ENCODE data around the gene TRIM25.

TRIM25 gene

GRCh38 chr17:56893503-56893902, 20.3 kb downstream of the TRIM25 start:
- DNase-seq = no peak

DNA sequence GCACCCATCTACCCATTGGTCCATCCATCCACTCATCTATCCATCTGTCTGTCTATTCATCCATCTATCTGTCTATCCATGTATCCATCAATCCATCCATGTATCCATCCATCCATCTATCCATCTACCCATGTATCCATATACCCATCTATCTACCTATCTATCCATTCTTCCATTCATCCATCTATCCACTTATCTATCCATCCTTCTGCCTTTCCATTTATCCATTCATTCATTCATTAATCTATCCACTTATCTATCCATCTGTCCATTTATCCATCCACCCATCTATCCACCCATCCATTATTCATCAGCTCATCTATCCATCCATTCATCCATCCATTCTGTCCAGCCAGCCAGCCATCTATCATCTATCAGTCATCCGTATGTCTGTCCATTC, 21.5 kb downstream of the TRIM25 start:
- no peak for DNase-seq

- DNase-seq = no peak
These were observed 22.1 kb downstream of the TRIM25 start for GRCh38 chr17:56891751-56892150.

- no peak for DNase-seq
These were observed 22.8 kb downstream of the TRIM25 start for GRCh38 chr17:56890906-56891674.

- DNase-seq = no peak
These were observed 23.5 kb downstream of the TRIM25 start for GRCh38 chr17:56890390-56890789.

GRCh38 chr17:56887552-56888467, 26.0 kb downstream of the TRIM25 start:
- no peak for DNase-seq

DNA sequence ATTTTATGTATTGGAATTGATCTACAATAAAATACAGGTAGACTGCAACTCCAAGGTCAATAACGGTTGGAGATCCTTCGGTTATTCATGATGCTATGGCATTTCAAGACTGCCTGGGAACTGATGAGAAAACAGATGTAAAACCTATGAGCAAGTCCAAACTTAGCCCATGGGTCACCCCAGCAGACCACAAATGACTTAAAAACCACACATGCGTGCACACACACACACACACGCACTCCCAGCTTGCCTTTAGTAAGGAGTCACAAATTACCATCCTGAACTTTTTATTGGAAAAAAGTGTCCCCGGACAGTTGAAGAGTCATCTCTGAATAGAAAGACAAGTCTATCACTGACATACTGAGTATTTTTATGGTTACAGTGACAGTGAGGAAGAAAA, 26.7 kb downstream of the TRIM25 start:
- no peak for DNase-seq

- no peak for DNase-seq
These were observed 27.5 kb downstream of the TRIM25 start for GRCh38 chr17:56886288-56886731.

DNA sequence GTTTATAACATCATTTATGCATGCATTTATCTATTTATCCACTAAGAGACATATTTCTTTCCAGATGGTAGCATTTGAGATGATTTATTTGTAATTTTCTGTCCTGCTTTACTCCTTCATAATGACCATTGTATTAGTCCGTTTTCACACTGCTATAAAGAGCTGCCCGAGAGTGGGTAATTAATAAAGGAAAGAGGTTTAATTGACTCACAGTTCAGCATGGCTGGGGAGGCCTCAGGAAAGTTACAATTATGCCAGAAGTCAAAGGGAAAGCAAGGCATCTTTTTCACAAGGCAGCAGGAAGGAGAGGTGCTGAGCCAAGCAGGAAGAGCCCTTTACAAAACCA, 28.6 kb downstream of the TRIM25 start:
- no peak for DNase-seq

GRCh38 chr17:56884483-56885311, 29.2 kb downstream of the TRIM25 start:
- DNase-seq = no peak

DNA sequence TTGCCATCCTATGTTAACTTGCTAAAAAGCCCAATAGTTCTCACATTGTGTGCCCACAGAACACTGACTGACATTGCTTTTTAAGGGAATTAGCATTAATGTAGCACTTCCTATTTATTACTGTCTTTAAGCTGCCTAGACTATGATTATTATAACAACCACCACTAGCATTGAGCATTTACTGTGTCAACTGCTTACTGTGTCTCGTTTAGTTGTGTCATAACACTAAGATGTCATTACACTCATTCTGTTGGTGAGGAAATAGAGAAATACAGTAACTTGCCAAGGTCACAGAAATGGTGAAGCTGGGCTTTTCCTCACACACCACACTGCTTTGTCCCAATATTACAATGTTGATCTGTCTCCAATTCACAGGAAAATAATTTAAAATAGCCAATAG, 30.2 kb downstream of the TRIM25 start:
- DNase-seq = no peak

DNA sequence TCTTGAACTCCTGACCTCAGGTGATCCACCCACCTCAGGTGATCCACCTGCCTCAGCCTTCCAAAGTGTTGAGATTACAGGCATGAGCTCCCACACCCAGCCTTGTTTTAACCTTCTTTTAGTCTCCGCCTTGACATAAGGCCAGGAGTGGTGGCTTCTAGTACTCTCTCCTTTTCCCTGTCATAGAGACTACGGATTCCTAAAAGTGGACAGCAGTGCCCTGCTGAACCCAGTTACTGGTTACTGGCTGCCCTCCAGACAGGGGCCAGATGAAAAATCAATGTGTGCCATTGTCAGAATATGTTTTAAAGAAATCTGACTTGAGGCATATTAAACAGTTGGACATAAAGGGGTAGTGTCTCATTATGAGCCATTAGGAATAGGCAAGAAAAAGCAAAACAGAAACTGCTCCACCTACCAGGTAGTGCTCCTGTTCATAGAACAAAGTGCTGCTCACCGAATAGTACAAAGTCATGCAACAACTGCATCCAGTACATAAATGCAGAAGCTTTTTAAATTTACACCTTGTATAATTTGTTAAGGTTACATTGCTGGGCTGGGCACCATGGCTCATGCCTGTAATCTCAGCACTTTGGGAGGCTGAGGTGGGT, 32.1 kb downstream of the TRIM25 start:
- DNase-seq = no peak

- no peak for DNase-seq
These were observed 33.3 kb downstream of the TRIM25 start for GRCh38 chr17:56880571-56880970.

- DNase-seq = no peak
These were observed 33.7 kb downstream of the TRIM25 start for GRCh38 chr17:56880133-56880532.

DNA sequence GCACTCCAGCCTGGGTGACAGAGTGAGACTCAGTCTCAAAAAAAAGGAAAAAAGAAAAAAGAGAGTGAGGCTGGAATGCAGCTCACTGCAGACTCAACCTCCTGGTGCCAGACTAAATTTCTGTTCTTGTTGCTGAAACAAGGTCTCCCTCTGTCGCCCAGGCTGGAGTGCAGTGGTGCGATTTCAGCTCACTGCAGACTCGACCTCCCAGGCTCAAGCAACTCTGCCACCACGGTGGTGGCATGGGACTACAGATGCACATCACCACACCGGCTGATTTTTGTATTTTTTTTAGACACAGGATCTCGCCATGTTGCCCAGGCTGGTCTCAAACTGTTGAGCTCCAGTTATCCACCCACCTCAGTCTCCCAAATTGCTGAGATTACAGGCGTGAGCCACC, 34.6 kb downstream of the TRIM25 start:
- no peak for DNase-seq

- no peak for DNase-seq
These were observed 37.1 kb downstream of the TRIM25 start for GRCh38 chr17:56876766-56877179.

DNA sequence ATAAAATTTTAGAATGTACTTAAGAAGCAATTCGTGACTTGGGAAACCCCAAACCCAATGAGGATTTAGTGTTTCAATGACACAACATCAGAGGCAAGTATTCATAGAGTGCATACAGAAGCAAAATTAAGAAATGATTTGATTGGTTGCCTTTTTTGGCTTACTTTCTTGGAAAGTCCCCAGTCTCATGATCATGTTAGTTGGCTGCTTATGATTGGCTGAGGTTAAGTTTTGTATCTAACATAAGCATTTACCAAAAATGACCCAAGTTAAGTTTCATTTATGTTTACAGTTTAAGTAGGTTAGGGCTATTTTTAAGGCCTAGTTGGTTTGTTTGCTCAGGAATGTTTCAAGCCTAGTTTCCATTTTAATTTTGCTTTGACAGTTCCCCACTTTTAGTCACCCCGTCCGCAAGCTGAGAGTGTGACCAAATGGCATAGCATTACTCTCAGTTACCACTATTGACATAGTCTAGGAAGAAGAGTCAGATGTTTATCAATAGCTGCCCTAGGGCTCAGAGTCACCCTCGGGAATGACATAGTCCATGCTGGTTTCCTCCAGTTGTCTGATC, 43.7 kb downstream of the TRIM25 start:
- DNase-seq = no peak

DNA sequence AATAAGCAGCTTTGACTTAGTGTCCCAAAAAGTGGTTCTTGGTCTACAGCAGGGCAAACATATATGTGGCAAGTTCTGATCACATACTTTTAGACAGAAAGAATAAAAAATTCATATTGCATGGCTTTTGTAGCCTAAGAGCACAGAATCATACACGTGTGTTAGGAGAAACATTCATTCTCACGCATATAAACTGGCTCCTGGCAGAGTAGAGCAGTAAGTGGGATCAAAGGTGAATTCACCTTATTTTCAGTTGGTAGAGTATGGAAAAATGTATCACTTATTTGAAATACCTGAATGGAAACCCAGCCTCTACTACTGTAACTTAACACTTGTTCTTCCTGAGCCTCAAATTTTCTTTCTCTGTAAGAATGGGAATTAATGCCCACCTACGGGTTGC, 45.1 kb downstream of the TRIM25 start:
- no peak for DNase-seq

- DNase-seq = no peak
These were observed 45.9 kb downstream of the TRIM25 start for GRCh38 chr17:56867948-56868376.

DNA sequence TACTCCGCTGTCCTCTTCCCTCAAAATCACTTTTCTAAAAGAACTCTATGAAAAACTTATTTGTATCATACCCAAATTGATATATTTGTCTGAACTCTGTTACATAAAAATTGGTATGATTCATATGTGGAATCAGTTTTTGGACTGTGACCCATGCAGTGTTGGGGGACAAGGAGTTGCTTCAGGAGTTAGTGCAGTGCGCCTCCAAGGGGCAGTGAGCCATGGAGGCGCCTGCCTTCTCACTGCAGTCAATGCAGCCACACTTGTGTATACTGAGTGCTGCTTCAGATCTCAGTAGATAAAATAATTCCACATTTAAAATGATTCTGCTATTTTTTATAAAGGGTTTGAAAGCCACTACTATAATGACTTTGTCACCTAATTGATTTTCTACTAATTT, 47.4 kb downstream of the TRIM25 start:
- no peak for DNase-seq

DNA sequence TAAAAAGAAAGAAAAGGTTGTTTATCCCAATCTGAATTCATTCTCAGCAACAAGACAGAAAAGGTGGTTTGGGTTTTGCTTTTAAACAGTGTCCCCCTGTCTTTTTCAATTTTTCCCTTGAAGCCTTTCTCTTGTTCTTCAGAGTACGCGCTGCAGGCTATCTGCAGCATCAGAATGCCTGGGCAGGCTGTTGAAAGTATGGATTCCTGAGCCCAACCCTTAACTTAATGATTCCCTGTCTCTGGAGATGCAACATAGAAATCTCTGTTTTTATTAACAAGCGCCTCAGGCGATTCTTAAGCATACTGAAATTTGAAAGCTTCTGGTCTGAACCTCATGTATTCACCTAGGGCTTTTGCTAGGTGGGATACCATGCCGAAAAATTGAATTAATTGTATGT, 47.8 kb downstream of the TRIM25 start:
- no peak for DNase-seq

DNA sequence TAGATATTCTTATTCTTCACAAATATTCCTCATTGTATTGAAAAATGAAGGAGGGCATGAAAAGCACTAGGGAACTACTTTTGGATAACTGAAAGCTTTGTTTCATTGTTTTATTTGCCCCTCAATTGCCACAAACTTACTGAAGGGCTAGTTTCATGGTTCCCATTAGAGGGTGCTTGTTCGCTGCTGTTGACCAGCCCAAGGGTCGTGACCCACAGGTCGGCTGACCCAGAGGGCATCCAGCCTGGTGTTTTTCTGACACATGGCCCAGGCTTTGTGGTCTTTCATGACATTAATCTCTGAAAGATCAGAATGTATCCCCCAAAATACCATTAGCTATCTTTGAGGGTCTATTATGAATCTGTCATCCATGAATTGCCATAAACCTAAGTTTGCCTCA, 49.9 kb downstream of the TRIM25 start:
- no peak for DNase-seq

Measured in right hindlimb (tissue), 1 donor.